ENCODE results near the gene CNOT3.

Gene CNOT3

GRCh38 chr19:54123682-54124081 is 13.9 kb upstream of the CNOT3 start:
- no peak for DNase-seq

- DNase-seq = no peak
Measured at GRCh38 chr19:54124393-54124792, 13.2 kb upstream of the CNOT3 start.

- no peak for DNase-seq
Measured at GRCh38 chr19:54125713-54126112, 11.8 kb upstream of the CNOT3 start.

GRCh38 chr19:54127688-54128440 is 9.7 kb upstream of the CNOT3 start:
- DNase-seq = no peak

GRCh38 chr19:54128441-54128725 is 9.2 kb upstream of the CNOT3 start:
- no peak for DNase-seq

GRCh38 chr19:54128796-54129616 is 8.6 kb upstream of the CNOT3 start:
- no peak for DNase-seq

GRCh38 chr19:54129617-54129996 is 8.0 kb upstream of the CNOT3 start:
- no peak for DNase-seq

- DNase-seq = peak; percentile 34
Measured at GRCh38 chr19:54133312-54133956, 4.1 kb upstream of the CNOT3 start.

- no peak for DNase-seq
Measured at GRCh38 chr19:54133957-54134590, 3.5 kb upstream of the CNOT3 start.

GRCh38 chr19:54136086-54136863 is 1.3 kb upstream of the CNOT3 start:
- no peak for DNase-seq

GRCh38 chr19:54136864-54137698 is 481 bp upstream of the CNOT3 start:
- peak; percentile 100 for DNase-seq

GRCh38 chr19:54138489-54139256 is 1.1 kb downstream of the CNOT3 start:
- DNase-seq = no peak

- DNase-seq = peak; percentile 30
Measured at GRCh38 chr19:54141356-54141755, 3.8 kb downstream of the CNOT3 start.

- DNase-seq = no peak
Measured at GRCh38 chr19:54142166-54142780, 4.7 kb downstream of the CNOT3 start.

GRCh38 chr19:54145541-54146158 is 8.1 kb downstream of the CNOT3 start:
- no peak for DNase-seq

- no peak for DNase-seq
Measured at GRCh38 chr19:54147676-54148075, 10.1 kb downstream of the CNOT3 start.

GRCh38 chr19:54148158-54148557 is 10.6 kb downstream of the CNOT3 start:
- no peak for DNase-seq

GRCh38 chr19:54149021-54149812 is 11.7 kb downstream of the CNOT3 start:
- DNase-seq = no peak

- DNase-seq = no peak
Measured at GRCh38 chr19:54151362-54152035, 13.9 kb downstream of the CNOT3 start.
